K562 (cell line): ENCODE results near the gene NUDT12. TPM values are rescaled to one million over a fixed set of nuclear protein-coding genes. Genes with fewer than 3 reads are reported as not detected.

ENCODE experiments used
- ATAC-seq: fragments of 200-7000 bp; cut with Tn5 transposase; 3 replicates; pipeline ENCODE4 v1.9.1; 2020; ENCODE audit warnings: moderate library complexity
- BruUV-seq: library from RNA; stranded (reverse); fragments of 400-500 nt; replicated peaks from 2 replicates; lab custom pipeline; 2021; lab: Mats Ljungman, UMichigan
- CTCF ChIA-PET: fragments of 300-600 bp; formaldehyde crosslinking; extraction: SDS; loops from one replicate; lab custom pipeline; 2021; ENCODE audit warnings: low intra/inter-chr PET ratio; lab: Yijun Ruan, JAX
- POLR2A ChIA-PET: fragments of 300-600, 350-650 bp; sonication (Branson Sonifier 250); formaldehyde crosslinking; extraction: SDS; loops from one replicate; lab custom pipeline; 2021; ENCODE audit warnings: antibody characterized with exemption, inconsistent platforms; lab: Yijun Ruan, JAX
- DNase-seq, 4 experiments: peaks; one replicate each; pipeline versions ENCODE4 v3.0.0 to v3.0.0-alpha.2; 2011 to 2018; ENCODE audit warnings: low spot score in 3 of 4, mixed read lengths in 3 of 4; ENCODE audit errors: extremely low read depth in 1 of 4
- FAIRE-seq: peaks from 2 replicates; lab custom pipeline; 2011; peaks lifted over from hg19 to GRCh38; lab: Jason Lieb, UNC
- H2AFZ ChIP-seq: 2 replicates; pipeline ENCODE4 v1.6.0; 2011; ENCODE audit warnings: low read depth, low read length, control low read depth, inconsistent platforms
- H3K27ac ChIP-seq: fragments of 200-600 bp; 3 replicates; pipeline ENCODE4 v1.8.0; 2011; ENCODE audit warnings: low read depth, mild to moderate bottlenecking, control low read depth, inconsistent platforms, low read length, moderate library complexity, mixed read lengths; ENCODE audit errors: extremely low read depth
- H3K27me3 ChIP-seq, 2 experiments: fragments of 300-600 bp in 1 of 2; 2 replicates in 1 of 2; 3 replicates in 1 of 2; pipeline versions ENCODE4 v1.6.0 to v1.8.0; 2011; ENCODE audit warnings: inconsistent platforms in 2 of 2, low read length in 2 of 2, mild to moderate bottlenecking in 1 of 2, mixed read lengths in 1 of 2, moderate library complexity in 1 of 2; ENCODE audit not compliant: control insufficient read depth in 2 of 2, insufficient read depth in 2 of 2
- H3K36me3 ChIP-seq: fragments of 300-600 bp; 3 replicates; pipeline ENCODE4 v1.8.0; 2011; ENCODE audit warnings: mild to moderate bottlenecking, low read length, inconsistent platforms; ENCODE audit not compliant: control insufficient read depth, insufficient read depth
- H3K4me1 ChIP-seq, 2 experiments: fragments of 200-600 bp in 1 of 2; replicated peaks in 1 of 2; 2 replicates in 1 of 2; 3 replicates in 1 of 2; pipeline versions ENCODE4 v1.5.1 to v1.8.0; 2011; ENCODE audit warnings: inconsistent platforms in 2 of 2, low read length in 2 of 2, mild to moderate bottlenecking in 1 of 2, mixed read lengths in 1 of 2, moderate library complexity in 1 of 2; ENCODE audit not compliant: control insufficient read depth in 2 of 2, insufficient read depth in 2 of 2
- H3K4me2 ChIP-seq: 2 replicates; pipeline ENCODE4 v1.6.1; 2011; ENCODE audit warnings: low read length, control low read depth, inconsistent platforms, mixed read lengths; ENCODE audit not compliant: insufficient read depth
- H3K4me3 ChIP-seq: fragments of 200-600 bp; sonication (generic), shearing (Covaris generic); 2 replicates; pipeline ENCODE4 v1.5.1; 2016; ENCODE audit warnings: control low read depth, inconsistent platforms
- H3K79me2 ChIP-seq: fragments of 200-600 bp; 3 replicates; pipeline ENCODE4 v1.8.0; 2011; ENCODE audit warnings: low read length, inconsistent platforms; ENCODE audit not compliant: control insufficient read depth, insufficient read depth
- H3K9ac ChIP-seq, 2 experiments: 2 replicates each; pipeline versions ENCODE4 v1.6.0 to v1.6.1; 2011; ENCODE audit warnings: low read depth in 2 of 2, low read length in 2 of 2, control low read depth in 1 of 2, inconsistent platforms in 1 of 2, mild to moderate bottlenecking in 1 of 2, mixed read lengths in 1 of 2; ENCODE audit not compliant: insufficient read depth in 1 of 2
- H3K9me1 ChIP-seq: one replicate; pipeline ENCODE4 v1.6.0; 2011; ENCODE audit warnings: inconsistent platforms, mild to moderate bottlenecking, low read length, moderate library complexity; ENCODE audit not compliant: control insufficient read depth, insufficient read depth
- H3K9me3 ChIP-seq: replicated peaks from 2 replicates; pipeline ENCODE4 v1.5.1; 2011; ENCODE audit warnings: low read depth, low read length, inconsistent platforms; ENCODE audit not compliant: control insufficient read depth, insufficient read depth
- H4K20me1 ChIP-seq: replicated peaks from 2 replicates; pipeline ENCODE4 v1.6.1; 2011; ENCODE audit warnings: low read length, inconsistent platforms, mixed read lengths; ENCODE audit not compliant: control insufficient read depth, insufficient read depth
- CSDE1 ChIP-seq, 2 experiments: fragments of 450-650 bp; IDR thresholded peaks; 2 replicates each; pipeline ENCODE4 v1.6.1; 2016; ENCODE audit warnings: mild to moderate bottlenecking in 1 of 2
- MTF1 ChIP-seq: fragments of 250-450 bp; sonication (Bioruptor Pico); IDR thresholded peaks from 2 replicates; pipeline ENCODE4 v1.9.0; 2021; ENCODE audit warnings: moderate library complexity, mild to moderate bottlenecking, inconsistent platforms, borderline replicate concordance
- POLR2AphosphoS5 ChIP-seq: IDR thresholded peaks from 2 replicates; pipeline ENCODE4 v1.6.1; 2011; ENCODE audit warnings: mild to moderate bottlenecking, low read depth, low read length, moderate library complexity; ENCODE audit not compliant: control insufficient read depth, insufficient read depth
- ZNF444 ChIP-seq: fragments of 250-450 bp; sonication (Bioruptor Pico); IDR thresholded peaks from 2 replicates; pipeline ENCODE4 v1.4.0; 2020; ENCODE audit warnings: mild to moderate bottlenecking, moderate library complexity
- WGBS: fragments of 100-300 bp; shearing (Covaris generic); methylation state at CpG from one replicate; pipeline ENCODE4 v1.1.6; 2016; ENCODE audit warnings: low coverage, mixed read lengths; ENCODE audit not compliant: insufficient coverage; ENCODE audit errors: missing lambda C conversion rate; 5-methylcytosine and 5-hydroxymethylcytosine counted together
- in situ Hi-C: fragments of 300-500 bp; cut with MboI; formaldehyde crosslinking; loops from 4 replicates; pipeline ENCODE4 v1.15.0; 2018; ENCODE audit warnings: inconsistent platforms, mixed read lengths
- intact Hi-C: fragments of 100-400 bp; cut with micrococcal nuclease; formaldehyde crosslinking; loops from 2 replicates; pipeline ENCODE4 v1.14.2; 2022
- polyA plus RNA-seq, 8 experiments: library from polyadenylated mRNA; depleted of rRNA in 4 of 8; stranded (reverse) in 5 of 8; unstranded in 3 of 8; fragments of >200 nt; fragmentation: Nextera tagmentation in 2 of 8; fragmentation: Illumina TruSeq in 1 of 8; extraction: Ambion mirVana in 2 of 8; extraction: Trizol in 1 of 8; gene quantifications; 2 replicates each; pipeline versions ENCODE4 v1.2.1 to v1.2.3, GENCODE V29; 2011 to 2014; ENCODE audit warnings: inconsistent platforms in 1 of 8, missing spikeins in 1 of 8
- total RNA-seq, 7 experiments: library from RNA; depleted of rRNA in 6 of 7; stranded (reverse); fragments of >200 nt in 6 of 7; fragmentation: Illumina TruSeq in 2 of 7; extraction: Trizol in 2 of 7; gene quantifications; 2 replicates each; pipeline versions ENCODE4 v1.2.1 to v1.2.3, GENCODE V29; 2011 to 2021; ENCODE audit warnings: low replicate concordance in 1 of 7
- TF ChIP-seq, protein P1 (sequence below): IDR thresholded peaks from 2 replicates; pipeline ENCODE4 v1.6.1; 2012; ENCODE audit warnings: low read depth, low read length, improper control_type of control experiment, borderline replicate concordance

Gene NUDT12
- total and polyA plus RNA-seq, 9 of the 15 experiments (the other 6 are each of a cell fraction or from before 2014, with no cell fraction given) = 10.9 to 27.2 (median 18.5) TPM

- TF ChIP-seq ZNF444 (CRISPR knock-in tag) (no peak), POLR2AphosphoS5 (no peak), MTF1 (CRISPR knock-in tag) (no peak), CSDE1 (IDR thresholded peaks at IDR 0.05) (no peak)
- TF ChIP-seq, protein P1, sequence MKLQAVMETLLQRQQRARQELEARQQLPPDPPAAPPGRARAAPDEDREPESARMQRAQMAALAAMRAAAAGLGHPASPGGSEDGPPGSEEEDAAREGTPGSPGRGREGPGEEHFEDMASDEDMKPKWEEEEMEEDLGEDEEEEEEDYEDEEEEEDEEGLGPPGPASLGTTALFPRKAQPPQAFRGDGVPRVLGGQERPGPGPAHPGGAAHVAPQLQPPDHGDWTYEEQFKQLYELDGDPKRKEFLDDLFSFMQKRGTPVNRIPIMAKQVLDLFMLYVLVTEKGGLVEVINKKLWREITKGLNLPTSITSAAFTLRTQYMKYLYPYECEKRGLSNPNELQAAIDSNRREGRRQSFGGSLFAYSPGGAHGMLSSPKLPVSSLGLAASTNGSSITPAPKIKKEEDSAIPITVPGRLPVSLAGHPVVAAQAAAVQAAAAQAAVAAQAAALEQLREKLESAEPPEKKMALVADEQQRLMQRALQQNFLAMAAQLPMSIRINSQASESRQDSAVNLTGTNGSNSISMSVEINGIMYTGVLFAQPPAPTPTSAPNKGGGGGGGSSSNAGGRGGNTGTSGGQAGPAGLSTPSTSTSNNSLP = no peak
- H3K4me2 ChIP-seq = no peak overlapping the region
- DNase-seq = no peak
- H4K20me1 ChIP-seq = no peaks in the 10 kb centered on the region
- H3K9ac ChIP-seq = no peak overlapping the region
- intact Hi-C loops = no loop called here
- H3K4me3 ChIP-seq = no peak overlapping the region
- no peak for ATAC-seq
- H3K36me3 ChIP-seq = no peaks in the 10 kb centered on the region
- H2AFZ ChIP-seq = no peak overlapping the region; the same call in 1 of the 2 replicates
- BruUV-seq = no TSS peak
- H3K79me2 ChIP-seq = no peaks in the 10 kb centered on the region
- FAIRE-seq = no peak
- no peaks in the 10 kb centered on the region for H3K9me1 ChIP-seq
- H3K27me3 ChIP-seq = no peaks in the 10 kb centered on the region
- in situ Hi-C loops = no loop called here
- H3K27ac ChIP-seq = no peak overlapping the region
- CTCF ChIA-PET = no interaction called here
- POLR2A ChIA-PET = no interaction called here
- peaks cover 0 to 12% of the 10 kb centered on the region in 2 experiments; a peak in 2 of 5 replicates for H3K4me1 ChIP-seq
- 52% methylated on average over 3 of the region's 3 CpGs for WGBS
- H3K9me3 ChIP-seq = no peaks in the 10 kb centered on the region
Observed at GRCh38 chr5:103601314-103601713, 38.7 kb upstream of the NUDT12 start.
